Measurements from ENCODE around the gene TRABD2A. TPM values are rescaled to one million over a fixed set of nuclear protein-coding genes. Genes with fewer than 3 reads are reported as not detected.

The TRABD2A gene
- total RNA-seq, 1 experiment from 2014 or later, result 1.7 TPM

DNA sequence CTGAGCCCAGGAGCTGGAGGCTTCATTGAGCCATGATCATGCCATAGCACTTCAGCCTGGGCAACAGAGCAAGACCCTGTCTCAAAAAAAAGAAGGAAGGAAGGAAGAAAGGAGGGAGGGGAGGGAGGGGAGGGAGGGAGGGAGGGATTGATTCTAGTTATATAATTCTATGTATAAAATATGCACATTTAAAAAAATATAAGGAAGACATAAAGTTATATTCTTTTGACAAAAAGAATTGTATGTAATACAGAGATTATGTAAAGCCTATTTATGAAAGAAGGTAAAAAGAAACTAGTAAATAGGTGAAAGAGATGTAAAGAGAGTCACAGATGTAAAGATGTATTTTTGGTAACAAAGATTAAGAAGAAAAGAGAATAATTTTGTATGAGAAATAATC is 42.1 kb upstream of the TRABD2A start:
- H2BK120ac ChIP-seq (ENCODE audit: low read depth, low read length, poor library complexity, severe bottlenecking), result no peak overlapping the region
- H4K8ac ChIP-seq (replicated peaks; ENCODE audit: insufficient read length, low read depth, low read length), result no peak overlapping the region
- peaks cover 28% of the 10 kb centered on the region in 2 experiments for H3K4me1 Mint-ChIP-seq
- no peak overlapping the region for H3K56ac ChIP-seq (ENCODE audit: insufficient read length, low read depth, low read length)
- no peak overlapping the region for H2BK15ac ChIP-seq (ENCODE audit: low read depth, low read length)
- peaks cover 12% of the 10 kb centered on the region for H3K27me3 Mint-ChIP-seq (ENCODE audit: low read depth)
- H3K9ac ChIP-seq (ENCODE audit: extremely low read depth, insufficient read length, low read length), result no peak overlapping the region
- H3K9me3 Mint-ChIP-seq, result no peaks in the 10 kb centered on the region; a peak in 1 of 5 replicates
- no peaks in the 10 kb centered on the region for H3K79me2 ChIP-seq (ENCODE audit: insufficient read depth, low read length)
- no peak overlapping the region for H3K27ac ChIP-seq (ENCODE audit: insufficient read length, low read depth, low read length)
- no peak overlapping the region; a peak in 1 of 7 replicates for H3K27ac Mint-ChIP-seq
- TF ChIP-seq, protein P1, sequence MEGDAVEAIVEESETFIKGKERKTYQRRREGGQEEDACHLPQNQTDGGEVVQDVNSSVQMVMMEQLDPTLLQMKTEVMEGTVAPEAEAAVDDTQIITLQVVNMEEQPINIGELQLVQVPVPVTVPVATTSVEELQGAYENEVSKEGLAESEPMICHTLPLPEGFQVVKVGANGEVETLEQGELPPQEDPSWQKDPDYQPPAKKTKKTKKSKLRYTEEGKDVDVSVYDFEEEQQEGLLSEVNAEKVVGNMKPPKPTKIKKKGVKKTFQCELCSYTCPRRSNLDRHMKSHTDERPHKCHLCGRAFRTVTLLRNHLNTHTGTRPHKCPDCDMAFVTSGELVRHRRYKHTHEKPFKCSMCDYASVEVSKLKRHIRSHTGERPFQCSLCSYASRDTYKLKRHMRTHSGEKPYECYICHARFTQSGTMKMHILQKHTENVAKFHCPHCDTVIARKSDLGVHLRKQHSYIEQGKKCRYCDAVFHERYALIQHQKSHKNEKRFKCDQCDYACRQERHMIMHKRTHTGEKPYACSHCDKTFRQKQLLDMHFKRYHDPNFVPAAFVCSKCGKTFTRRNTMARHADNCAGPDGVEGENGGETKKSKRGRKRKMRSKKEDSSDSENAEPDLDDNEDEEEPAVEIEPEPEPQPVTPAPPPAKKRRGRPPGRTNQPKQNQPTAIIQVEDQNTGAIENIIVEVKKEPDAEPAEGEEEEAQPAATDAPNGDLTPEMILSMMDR (conservative IDR thresholded peaks at IDR 0.05), result no peak
- no peak overlapping the region for H4K91ac ChIP-seq (ENCODE audit: insufficient read length, low read depth, low read length)
- no peak overlapping the region for H3K14ac ChIP-seq (ENCODE audit: insufficient read depth, low read length)
- no peak overlapping the region for H2BK20ac ChIP-seq (ENCODE audit: low read depth, low read length, poor library complexity, severe bottlenecking)
- H2BK5ac ChIP-seq (ENCODE audit: insufficient read length, low read length), result no peak overlapping the region
- no peak overlapping the region for H2AK5ac ChIP-seq (ENCODE audit: insufficient read length, low read length)
- H3K4me2 ChIP-seq (ENCODE audit: insufficient read depth, insufficient read length, low read length), result no peak overlapping the region
- no peak overlapping the region for H4K5ac ChIP-seq (ENCODE audit: insufficient read length, low read depth, low read length)
- no peak for DNase-seq
- H3K27me3 ChIP-seq (ENCODE audit: insufficient read depth, low read length), result no peaks in the 10 kb centered on the region; the same call in 1 of the 2 replicates
- no peaks in the 10 kb centered on the region for H3K79me1 ChIP-seq (ENCODE audit: insufficient read depth, low read depth, low read length, poor library complexity, severe bottlenecking)
- H3K23ac ChIP-seq (ENCODE audit: insufficient read length, low read depth, low read length), result no peak overlapping the region
- no peaks in the 10 kb centered on the region for H3K36me3 Mint-ChIP-seq (ENCODE audit: insufficient read depth in 1 of 3, low read depth in 3 of 3)
- H3K4ac ChIP-seq (ENCODE audit: low read depth, low read length), result no peak overlapping the region
- no peak overlapping the region for H3K4me3 Mint-ChIP-seq
- H2BK12ac ChIP-seq (ENCODE audit: insufficient read length, low read depth, low read length), result no peak overlapping the region
- H3K4me1 ChIP-seq (ENCODE audit: insufficient read depth, low read length), result no peaks in the 10 kb centered on the region
- no peak overlapping the region for H2AFZ ChIP-seq (ENCODE audit: low read length)
- no peak overlapping the region for H3K18ac ChIP-seq (ENCODE audit: insufficient read length, low read depth, low read length)
- H3K9me3 ChIP-seq (ENCODE audit: control insufficient read depth, low read depth, low read length), result no peaks in the 10 kb centered on the region
- H3K23me2 ChIP-seq (ENCODE audit: insufficient read length, low read depth, low read length, poor library complexity, severe bottlenecking), result peaks cover 5% of the 10 kb centered on the region
- no peak overlapping the region for H3T11ph ChIP-seq (ENCODE audit: low read length)
- no peaks in the 10 kb centered on the region for H4K20me1 ChIP-seq (ENCODE audit: control insufficient read depth, insufficient read depth, insufficient read length)
